HL-60/S4 treated with phorbol 12-myristate 13-acetate at 8.2 ng/mL for 4 days and 3 days (cell line): ENCODE data around the gene MYO1F.

ENCODE experiments used
- in situ Hi-C: fragments of 300-500 bp; cut with MboI; formaldehyde crosslinking; loops from 2 replicates; pipeline ENCODE4 v1.15.0; 2022; ENCODE audit warnings: low sequenced_read_pairs

The MYO1F gene

DNA sequence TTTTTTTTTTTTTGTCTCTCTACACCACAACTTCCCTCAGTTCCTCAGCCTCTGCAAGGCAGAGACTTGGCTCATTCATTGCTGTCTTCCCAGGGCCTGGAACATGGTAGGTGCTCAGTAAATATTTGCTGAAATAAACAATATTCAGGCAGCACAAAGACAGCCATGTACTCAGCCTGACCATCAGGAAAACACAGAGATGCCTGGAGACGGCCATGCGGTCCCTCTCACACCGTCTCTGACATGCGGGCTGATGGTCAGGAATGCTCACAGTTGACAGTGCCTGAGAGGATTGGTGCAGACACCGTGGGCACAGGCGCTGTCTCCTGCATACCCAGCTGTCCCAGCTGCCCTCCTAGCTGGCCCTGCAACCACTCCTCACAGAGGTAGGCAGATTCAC, 75.7 kb downstream of the MYO1F start:
- in situ Hi-C loops, result no loop called here

DNA sequence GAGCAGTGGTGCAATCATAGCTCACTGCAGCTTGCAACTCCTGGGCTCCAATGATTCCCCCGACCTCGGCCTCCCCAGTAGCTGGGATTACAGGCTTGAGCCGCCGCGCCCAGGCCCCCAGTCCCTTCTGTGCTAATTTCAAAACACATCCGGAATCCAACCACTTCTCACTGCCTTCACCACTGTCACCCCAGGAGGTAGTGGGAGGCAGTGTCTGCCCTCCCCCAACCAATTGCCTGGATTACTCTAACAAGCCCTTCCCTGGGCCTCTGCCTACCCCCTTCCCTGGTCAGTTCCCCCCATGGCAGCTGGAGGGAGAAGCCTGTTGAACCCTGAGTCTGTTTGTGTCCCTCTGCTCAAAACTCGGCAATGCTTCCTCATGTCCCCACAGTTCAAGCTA, 77.1 kb downstream of the MYO1F start:
- in situ Hi-C loops, result no loop called here

DNA sequence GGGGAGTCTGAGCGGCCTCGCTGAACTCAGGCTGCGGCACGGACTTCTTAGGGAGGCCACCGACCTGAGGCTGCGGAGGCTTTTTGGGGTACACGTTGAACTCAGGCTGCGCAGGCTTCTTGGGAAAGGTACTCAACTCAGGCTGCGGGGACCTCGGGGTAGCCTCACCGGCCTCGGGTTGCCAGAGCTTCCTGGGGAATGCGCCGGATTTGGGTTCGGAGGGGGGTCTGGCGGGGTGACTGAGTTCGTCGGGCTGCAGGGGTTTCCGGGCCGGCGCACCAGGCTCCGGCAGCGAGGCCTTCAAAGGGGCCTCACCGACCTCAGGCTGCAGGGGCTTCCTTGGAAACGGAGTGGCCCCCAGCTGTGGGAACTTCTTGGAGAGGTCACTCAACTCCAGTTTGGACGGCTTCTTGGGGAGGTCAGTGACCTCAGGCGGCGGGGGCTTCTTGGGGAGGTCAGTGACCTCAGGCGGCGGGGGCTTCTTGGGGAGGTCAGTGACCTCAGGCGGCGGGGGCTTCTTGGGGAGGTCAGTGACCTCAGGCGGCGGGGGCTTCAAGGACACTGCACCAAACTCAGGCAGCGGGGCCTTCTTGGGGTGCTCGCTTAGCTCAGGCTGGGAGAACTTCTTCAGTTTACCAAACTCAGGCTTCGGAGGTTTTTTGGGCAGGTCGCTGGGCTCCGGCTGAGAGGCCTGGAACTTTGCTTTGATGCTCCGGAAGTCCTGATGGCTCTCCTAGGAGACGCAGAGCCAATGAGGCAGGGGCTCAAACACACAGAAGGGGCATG, 78.0 kb downstream of the MYO1F start:
- in situ Hi-C loops, result no loop called here

DNA sequence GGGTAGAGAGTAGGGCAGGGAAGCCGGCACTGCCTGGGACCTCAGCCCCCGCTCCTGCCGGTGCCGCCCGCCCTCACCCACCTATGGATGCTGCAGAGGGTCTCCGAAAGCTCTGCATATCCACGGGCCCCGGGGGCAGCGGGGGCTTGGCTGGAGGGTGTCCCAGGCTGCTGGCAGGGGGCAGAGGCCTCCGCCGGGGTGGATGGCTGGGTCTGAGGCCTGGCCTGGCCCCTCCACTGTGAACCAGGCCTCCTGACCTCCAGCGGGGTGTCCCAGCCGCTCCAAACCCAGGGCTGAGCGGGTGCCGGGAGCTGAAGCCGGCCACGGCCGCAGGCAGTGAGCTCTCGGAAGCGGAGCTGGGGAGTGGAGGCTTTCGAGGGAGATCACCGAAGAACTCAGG, 78.9 kb downstream of the MYO1F start:
- in situ Hi-C loops, result no loop called here

DNA sequence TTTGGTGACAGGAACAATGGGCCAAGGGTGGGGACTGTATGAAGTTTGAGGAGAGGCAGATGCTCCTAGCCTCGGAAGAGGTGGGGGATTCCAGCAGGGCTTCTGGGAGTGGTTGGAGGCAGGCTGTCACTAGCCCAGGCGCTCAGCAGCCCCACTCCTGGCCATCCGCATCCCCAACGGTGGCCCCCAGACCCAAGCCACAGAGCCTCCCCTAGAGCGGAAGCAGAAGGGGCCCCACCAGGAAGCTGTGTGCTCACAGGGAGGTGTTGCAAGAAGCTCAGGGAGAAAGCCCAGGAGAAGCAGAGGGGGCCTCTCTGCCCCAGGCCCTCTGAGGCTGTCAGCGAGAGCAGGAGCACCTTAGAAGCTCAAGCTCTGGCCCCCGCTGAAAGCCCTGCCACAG, 83.1 kb downstream of the MYO1F start:
- in situ Hi-C loops, result no loop called here

DNA sequence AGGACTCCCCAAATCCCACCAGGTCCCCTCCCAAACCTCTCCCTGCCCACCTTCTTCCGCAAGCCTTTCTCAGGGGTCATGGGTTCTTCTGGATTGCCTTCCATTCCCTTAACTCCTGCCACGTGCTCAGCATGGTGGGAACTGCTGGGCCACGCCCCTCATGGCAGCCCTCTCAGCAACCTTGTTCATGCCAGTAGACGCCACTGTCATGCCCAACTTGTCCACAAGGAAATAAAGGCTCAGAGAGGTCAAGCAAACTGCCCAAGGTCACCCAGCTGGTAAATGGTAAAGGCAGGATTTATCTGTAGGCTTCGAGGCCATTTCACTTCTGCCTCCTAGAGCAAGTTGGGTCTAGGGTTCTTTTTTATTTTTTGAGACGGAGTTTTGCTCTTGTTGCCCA, 85.7 kb downstream of the MYO1F start:
- in situ Hi-C loops, result no loop called here

DNA sequence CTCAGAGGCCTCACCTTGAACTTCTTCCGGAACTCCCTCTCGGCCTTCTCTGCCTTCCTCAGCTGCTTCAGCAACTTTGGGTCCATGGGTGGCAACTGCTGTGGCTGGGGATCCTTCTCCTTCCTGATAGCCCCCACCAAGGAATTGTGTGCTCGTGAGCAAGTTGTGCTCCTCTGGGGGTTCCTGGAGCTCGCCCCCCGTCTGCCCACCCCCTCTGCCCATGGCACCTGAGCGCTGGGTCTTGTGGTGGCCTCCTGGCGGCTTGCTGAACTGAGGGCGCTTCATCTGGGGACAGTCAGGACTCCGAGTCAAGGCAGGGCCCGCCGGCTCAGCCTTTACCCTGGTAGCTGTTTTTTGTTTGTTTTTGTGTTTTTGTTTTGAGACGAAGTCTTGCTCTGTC, 86.4 kb downstream of the MYO1F start:
- in situ Hi-C loops, result no loop called here

DNA sequence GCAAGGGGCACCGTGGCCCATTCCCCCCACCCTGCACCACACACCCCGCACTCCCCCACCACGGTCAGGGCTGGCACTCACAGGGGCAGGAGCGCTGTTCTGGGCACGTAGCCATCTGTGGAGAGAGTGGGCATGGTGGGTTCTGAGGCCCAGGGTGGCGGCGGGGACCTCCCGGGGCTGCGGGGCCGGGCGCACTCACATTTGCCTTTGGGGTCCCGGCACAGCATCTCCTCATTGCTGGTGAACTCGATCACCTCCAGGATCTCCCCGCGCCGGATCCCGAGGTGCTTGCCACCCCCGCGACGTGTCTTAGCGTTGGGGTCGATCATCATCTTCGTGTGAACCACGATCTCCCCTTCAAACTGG, 86.9 kb downstream of the MYO1F start:
- in situ Hi-C loops, result no loop called here

DNA sequence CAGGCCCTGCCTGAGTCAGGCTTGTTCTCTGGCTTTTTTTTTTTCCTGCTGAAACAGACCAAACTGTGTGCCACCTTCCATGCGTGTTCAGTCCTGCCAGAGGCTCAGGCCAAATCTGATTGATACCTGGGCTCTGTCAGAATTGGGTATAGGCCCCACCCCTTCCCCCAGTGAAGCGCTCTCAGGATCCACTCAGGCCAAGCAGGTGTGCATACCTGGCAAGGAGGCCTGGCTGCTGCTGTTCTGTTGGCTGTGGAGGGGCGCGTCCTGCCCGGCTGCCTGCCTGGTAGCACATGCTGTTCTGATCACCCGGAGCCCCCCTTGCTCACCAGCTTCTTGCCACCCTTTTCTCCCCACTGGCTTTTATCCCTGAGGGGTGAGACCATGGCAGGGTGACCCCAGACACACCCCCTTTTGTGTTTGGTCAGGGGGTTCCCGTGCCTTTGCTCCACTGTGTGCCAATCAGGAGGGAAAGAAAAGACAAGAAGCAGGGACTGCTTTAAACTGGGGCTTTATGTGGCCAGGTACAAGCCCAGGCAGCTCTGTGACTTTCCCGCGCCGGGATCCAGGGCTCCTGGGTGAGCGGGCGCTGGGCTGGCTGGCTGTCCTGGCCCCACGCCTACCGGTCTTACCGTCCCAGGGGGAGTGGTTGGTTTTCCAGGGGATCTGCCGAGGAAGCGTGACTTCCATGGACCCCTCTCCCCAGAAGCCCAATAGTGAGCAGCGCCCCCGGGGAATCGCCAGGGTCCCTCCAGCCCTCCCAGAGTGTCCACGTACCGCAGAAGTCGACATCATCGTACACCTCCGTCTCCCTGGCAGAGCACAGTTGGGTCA, 87.5 kb downstream of the MYO1F start:
- in situ Hi-C loops, result no loop called here

DNA sequence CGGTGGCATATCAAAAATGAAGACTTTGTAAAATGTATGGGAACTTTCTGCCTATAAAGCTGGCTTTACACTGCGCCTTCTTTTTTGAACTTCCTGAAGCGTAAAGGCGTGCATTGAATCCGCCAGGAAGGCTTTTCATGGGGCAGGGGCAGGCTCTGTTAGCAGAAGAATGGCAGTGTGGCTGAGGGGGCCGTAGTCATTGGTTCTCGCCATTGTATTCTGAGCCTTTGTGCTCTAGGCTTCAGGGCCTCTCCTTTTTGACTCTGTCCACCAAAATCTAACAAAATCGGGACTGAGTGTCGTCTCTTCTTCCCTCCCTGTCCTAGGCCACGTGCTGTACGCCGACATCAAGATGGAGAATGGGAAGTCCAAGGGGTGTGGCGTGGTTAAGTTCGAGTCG, 88.9 kb downstream of the MYO1F start:
- in situ Hi-C loops, result no loop called here

DNA sequence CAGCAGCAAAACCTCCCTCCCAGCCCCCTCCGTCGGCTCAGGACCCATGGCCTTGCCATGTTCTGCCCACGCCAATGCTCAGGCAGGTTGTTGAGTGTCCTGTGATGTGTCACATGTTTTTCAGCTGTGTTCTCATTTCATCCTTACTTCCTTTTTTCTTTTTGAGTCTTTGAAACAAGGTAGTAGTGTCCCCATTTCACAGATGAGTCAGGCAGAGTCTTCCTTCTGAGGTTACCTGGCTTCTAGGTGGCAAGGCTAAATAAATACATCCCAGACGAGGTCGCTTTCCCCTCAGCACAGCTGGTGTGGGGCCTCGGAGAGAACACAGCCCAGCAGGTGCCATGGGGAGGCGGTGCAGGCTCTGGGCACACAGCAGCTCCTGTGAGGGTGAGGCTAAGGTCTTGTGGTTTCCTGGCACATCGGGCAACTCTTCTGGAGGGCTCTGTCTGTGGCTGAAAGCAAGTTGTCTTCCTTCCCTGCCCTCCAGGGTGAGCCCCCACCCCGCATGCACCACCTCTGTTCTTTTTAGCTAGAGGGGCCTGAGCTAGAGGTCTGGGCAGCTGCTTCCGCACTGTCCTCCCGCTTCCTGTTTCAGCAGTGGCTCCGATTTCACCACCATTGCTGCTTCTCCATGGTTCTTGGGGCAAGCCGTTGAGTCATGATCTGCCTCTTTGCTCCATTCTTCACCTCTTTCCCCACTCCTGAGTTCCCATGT, 89.9 kb downstream of the MYO1F start:
- in situ Hi-C loops, result no loop called here

DNA sequence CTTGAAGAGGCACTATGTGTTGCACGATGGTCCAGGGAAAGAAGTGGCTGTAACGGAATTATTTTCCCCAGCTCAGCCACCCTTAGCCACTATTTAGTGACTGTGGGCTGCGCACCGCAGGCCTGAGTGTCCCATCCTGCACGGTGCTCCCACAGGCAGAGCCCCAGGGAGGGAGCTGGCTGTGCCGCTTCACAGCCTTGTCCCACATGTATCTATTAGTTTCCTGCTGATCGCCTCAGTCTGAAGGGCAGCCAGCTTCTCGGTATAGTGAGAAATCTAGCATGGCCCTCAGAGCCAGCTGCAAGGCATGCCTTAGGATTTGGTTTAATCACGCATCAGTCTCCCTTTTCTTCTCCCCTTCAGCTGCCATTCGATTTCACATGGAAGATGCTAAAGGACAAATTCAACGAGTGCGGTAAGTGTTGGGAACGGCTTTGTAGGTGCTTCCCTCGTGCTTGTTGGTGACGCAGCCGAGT, 90.5 kb downstream of the MYO1F start:
- in situ Hi-C loops, result no loop called here

DNA sequence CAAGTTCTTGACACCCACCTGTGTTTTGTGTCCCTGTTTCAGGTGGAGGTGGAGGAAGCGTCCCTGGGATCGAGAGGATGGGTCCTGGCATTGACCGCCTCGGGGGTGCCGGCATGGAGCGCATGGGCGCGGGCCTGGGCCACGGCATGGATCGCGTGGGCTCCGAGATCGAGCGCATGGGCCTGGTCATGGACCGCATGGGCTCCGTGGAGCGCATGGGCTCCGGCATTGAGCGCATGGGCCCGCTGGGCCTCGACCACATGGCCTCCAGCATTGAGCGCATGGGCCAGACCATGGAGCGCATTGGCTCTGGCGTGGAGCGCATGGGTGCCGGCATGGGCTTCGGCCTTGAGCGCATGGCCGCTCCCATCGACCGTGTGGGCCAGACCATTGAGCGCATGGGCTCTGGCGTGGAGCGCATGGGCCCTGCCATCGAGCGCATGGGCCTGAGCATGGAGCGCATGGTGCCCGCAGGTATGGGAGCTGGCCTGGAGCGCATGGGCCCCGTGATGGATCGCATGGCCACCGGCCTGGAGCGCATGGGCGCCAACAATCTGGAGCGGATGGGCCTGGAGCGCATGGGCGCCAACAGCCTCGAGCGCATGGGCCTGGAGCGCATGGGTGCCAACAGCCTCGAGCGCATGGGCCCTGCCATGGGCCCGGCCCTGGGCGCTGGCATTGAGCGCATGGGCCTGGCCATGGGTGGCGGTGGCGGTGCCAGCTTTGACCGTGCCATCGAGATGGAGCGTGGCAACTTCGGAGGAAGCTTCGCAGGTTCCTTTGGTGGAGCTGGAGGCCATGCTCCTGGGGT, 91.5 kb downstream of the MYO1F start:
- in situ Hi-C loops, result no loop called here

DNA sequence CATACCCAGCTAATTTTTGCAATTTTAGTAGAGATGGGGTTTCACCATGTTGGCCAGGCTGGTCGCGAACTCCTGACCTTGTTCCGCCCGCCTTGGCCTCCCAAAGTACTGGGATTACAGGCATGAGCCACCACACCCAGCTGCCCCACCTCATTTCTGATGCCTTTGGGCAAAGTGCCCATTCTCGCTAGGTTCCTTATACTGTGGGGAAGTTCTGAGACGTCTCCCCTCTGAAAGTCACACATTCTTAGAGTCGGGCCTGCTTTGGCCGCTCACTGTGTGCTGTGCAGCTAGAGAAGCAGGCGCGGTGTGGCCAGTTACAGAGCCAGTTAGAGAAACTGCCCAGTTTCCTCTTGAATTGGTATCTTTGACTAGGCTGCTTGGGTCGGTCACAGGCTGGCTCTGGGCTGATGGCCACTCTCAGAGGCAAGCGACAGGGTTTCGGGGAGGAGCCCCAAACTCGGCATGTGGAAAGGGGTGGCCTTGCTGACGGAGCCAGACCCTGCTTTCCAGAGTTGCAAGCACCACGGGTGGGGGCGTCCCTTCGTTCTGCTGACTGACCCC, 92.8 kb downstream of the MYO1F start:
- in situ Hi-C loops, result no loop called here

DNA sequence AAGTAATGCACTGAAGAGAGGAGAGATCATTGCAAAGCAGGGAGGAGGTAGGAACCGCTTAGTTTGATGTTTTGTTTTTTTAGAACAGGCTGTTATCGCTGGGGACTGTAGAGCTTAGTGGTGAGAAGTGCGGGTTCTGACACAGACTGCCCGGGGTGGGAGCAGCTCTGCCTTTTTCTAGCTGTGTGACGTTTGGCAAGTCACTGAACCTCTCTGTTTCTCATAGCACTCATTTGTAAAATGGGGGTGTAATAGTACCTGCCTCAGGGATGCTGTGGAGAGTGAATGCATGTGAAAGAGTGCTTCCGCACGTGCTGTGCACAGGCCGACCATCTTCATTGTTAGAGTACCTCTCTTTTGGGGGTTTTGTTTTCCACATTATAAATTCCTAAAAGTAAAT, 94.1 kb downstream of the MYO1F start:
- in situ Hi-C loops, result no loop called here

DNA sequence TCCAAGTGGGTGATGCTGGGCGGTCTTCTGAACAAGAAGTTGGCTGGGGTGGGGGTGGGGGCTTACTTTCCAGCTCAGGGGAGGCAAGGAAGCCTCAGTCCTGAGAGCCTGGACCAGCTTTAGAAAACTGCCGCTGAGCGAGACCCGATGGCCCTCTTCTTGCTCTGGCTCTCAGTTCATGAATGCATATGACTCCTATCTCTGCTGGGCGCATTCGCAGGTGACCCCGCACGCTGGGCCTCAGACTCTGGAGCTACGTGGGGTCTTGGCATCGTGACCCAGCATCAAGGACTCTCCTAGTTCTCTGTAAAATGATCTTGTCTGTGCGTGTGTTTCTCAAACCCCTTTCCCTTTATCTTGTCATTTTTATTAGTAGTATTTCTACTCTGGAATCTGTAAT, 94.5 kb downstream of the MYO1F start:
- in situ Hi-C loops, result no loop called here

DNA sequence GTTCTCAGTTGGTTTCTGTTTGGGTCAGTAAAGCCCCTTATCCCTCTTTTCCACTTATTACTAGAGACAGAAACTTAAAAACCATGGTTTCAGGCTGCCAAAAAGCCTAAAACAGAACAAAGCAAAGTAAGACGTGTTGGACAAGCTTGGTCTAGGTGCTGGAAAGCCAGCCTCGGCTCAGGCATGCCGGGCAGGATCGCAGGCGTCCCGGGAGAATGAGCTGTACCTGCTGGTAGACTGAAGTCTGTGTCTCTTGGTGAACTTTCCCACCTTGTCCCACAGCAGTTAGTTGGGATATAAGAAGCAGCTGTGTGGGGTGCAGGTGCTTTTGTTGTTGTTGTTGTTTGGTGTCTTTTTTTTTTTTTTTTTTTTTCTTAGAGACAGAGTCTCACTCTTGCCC, 95.6 kb downstream of the MYO1F start:
- in situ Hi-C loops, result no loop called here

DNA sequence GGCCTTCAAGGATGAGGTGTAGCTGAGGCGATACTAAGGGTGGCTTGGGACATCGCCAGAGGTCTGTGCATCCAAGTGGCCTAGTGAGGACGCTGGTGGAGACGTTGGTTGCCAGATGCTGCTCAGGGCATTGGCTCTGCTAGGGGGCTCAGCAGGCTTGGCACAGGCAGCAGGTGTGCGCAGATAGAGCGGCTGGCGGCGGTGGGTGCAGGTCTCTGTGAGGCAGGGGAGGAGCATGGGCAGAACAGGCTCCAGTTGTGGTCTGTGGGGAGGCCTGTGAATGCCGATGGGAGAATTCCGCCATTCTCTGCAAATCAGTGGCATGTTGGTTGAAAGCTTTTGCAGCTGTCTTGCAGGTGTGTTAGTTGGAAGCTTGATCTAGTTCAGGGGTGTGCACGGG, 96.0 kb downstream of the MYO1F start:
- in situ Hi-C loops, result no loop called here

DNA sequence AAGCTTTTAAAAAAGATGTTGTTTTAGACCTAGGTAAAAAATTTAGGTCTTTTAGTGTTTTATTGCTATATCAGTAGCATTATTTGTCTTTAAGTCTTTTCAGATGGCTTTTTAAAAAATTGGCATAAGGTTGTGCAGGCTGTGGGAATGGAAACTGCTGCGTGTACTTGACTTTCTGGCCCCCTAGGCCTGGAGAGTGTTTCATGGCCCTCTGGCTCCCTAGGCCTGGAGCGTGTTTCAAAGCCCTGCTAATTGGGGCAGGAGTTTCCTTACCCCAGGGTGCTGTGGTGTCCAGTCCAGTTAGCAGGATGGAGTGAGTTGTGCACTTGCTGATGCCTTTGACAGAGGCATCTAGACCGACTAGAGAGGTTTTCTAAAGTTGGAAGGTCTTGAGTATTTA, 98.6 kb downstream of the MYO1F start:
- in situ Hi-C loops, result no loop called here

DNA sequence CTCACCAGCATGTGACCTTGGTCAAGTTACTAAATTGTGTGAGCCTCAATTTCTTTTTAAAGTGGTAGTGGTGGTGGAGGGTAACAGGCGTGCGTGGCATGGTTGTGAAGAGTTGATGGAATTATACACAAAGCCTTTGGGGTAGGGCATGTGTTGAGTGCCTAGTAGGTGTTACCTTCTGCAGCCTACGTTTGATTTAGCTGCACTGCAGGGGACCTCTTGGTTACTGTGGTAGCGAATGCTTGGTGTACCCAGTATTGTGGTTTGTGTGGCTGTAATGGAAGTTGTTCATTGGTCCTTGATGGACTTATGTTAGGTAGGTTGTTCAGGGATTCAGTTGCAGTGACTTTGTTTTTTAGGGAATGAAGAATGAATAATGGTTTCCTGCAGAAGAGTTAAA, 99.4 kb downstream of the MYO1F start:
- in situ Hi-C loops, result no loop called here

DNA sequence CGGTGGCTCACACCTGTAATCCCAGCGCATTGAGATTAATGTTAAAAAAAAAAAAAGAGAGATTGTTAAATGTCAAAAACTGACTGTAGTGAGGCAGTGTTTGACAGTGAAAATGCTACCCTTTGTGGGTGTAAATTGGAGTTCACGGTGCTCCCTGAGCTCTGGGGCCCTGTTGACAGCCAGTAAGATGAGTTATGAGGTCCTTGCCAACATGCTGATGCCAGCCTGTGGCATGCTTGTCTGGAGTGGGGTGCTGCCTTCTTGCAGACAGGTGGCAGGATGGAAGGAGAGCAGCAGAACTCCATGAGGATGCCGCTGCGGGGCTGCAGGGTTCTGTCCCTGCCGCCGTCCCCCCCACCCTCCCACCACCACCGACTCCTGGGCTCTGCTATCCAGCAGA, 100.7 kb downstream of the MYO1F start:
- in situ Hi-C loops, result no loop called here
